Testis (tissue), 2 donors: ENCODE measurements around the gene S100A1.

ENCODE experiments used
- POLR2A ChIP-seq: fragments of 450-650 bp; IDR thresholded peaks from one replicate; pipeline ENCODE4 v1.6.1; 2017; ENCODE audit warnings: antibody characterized with exemption, mild to moderate bottlenecking, moderate library complexity
- TF ChIP-seq, protein P1 (sequence below), 3 experiments: fragments of 450-650 bp in 2 of 3; fragments of 200-600 bp in 1 of 3; sonication (generic) in 1 of 3; IDR thresholded peaks; one replicate each; pipeline ENCODE4 v1.5.1; 2016 to 2019; ENCODE audit warnings: antibody characterized with exemption in 3 of 3, mild to moderate bottlenecking in 2 of 3, moderate library complexity in 1 of 3

DNA sequence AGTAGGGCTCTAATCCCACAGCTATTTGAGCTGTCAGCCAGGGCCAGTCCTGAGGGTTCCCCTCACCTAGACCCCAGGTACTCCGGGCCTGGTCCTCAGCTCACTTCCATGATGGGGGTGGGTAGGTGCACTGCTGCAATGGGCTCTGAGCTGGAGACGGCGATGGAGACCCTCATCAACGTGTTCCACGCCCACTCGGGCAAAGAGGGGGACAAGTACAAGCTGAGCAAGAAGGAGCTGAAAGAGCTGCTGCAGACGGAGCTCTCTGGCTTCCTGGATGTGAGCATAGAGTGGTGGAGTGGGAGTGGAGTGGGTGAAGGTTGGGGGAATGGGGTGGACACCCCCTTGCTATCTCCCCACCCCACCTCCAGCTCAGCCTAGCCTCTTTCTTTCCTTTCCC, 2.1 kb downstream of the S100A1 start:
- TF ChIP-seq, protein P1, sequence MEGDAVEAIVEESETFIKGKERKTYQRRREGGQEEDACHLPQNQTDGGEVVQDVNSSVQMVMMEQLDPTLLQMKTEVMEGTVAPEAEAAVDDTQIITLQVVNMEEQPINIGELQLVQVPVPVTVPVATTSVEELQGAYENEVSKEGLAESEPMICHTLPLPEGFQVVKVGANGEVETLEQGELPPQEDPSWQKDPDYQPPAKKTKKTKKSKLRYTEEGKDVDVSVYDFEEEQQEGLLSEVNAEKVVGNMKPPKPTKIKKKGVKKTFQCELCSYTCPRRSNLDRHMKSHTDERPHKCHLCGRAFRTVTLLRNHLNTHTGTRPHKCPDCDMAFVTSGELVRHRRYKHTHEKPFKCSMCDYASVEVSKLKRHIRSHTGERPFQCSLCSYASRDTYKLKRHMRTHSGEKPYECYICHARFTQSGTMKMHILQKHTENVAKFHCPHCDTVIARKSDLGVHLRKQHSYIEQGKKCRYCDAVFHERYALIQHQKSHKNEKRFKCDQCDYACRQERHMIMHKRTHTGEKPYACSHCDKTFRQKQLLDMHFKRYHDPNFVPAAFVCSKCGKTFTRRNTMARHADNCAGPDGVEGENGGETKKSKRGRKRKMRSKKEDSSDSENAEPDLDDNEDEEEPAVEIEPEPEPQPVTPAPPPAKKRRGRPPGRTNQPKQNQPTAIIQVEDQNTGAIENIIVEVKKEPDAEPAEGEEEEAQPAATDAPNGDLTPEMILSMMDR (IDR thresholded peaks at IDR 0.05): no peak
- no peak for TF ChIP-seq POLR2A
